GM21529 (cell line): ENCODE measurements around the gene PRMT7.

ENCODE experiments used
- ATAC-seq: cut with Tn5 transposase; IDR thresholded peaks from one replicate; pipeline ENCODE4 v1.9.1; 2021; ENCODE audit not compliant: unreplicated experiment

The PRMT7 gene

DNA sequence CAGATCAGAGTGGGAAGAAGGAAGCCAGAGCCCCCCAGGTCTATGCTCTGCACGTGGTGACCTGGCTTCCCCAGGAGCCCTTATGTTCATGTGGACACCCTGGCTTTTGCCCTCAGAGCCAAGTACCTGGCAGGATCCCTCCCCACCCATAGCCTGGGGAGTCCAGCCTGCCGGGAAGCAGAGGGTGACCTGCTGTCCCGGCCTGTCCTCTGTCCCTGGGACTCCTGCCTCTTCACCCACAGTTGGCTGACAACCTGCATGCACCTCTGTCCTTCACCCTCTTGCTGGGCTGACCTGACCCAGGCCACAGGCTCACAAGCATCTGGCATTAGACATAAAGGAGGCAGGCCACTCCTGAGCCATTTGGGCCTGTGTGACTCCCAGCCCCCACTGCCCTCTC is 77.3 kb downstream of the PRMT7 start:
- ATAC-seq = no peak

DNA sequence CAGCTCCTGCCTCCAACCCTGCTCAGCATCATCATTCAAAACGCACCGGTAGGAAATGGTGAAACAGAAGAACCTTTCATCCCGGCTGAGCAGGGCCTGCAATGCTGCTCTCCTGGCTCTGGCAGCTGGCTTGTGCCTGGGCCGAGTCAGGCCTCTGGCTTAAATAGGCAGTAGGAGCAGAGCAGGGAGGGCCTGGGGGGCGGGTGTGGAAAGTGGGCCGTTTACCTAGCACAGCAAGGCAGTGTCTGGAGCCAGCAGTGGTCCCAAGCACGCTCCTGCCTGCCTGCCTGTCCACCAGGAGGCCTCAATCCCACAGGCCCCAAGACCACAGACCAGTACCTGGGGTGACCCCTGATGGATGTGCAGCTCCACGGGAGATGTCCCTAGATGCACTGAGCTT is 78.2 kb downstream of the PRMT7 start:
- no peak for ATAC-seq

DNA sequence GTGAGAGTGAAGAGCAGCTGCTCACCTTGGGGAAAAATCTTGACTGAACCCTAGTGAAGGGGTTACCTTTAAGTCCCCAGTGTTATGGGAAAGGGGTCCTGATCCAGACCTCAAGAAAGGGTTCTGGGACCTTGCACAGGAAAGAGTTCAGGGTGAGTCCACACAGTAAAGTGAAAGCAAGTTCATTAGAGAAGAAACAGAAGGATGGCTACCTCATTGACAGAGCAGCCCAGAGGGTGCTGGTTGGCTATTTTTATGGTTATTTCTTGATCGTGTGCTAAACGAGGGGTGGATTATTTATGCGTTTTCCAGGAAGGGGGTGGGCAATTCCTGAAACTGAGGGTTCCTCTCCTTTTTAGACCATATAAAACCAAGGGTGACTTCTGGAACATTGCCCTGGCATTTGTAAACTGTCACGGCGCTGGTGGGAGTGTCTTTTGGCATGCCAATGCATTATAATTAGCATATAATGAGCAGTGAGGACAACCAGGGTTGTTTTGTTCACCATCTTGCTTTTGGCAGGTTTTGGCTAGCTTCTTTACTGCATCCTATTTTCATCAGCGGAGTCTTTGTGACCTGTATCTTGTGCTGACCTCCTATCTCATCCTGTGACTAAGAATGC is 79.0 kb downstream of the PRMT7 start:
- ATAC-seq = no peak

DNA sequence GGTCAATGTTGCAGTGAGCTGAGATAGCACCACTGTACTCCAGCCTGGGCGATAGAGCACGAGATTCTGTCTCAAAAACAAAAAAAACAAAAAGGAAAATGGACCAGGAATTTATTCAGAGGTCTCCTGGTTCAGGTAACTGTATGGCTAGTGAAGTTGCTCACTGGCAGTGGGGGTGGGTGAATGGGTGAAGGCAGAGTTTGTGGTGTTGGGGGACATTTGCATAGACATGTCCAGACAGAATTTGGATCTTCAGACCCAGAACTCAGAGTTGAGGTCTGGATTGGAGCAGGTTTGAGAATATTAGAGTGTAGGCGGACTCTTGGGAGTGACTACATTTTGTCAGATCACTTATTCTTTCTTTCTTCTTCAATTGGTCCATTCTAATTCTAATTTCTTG is 82.5 kb downstream of the PRMT7 start:
- no peak for ATAC-seq

DNA sequence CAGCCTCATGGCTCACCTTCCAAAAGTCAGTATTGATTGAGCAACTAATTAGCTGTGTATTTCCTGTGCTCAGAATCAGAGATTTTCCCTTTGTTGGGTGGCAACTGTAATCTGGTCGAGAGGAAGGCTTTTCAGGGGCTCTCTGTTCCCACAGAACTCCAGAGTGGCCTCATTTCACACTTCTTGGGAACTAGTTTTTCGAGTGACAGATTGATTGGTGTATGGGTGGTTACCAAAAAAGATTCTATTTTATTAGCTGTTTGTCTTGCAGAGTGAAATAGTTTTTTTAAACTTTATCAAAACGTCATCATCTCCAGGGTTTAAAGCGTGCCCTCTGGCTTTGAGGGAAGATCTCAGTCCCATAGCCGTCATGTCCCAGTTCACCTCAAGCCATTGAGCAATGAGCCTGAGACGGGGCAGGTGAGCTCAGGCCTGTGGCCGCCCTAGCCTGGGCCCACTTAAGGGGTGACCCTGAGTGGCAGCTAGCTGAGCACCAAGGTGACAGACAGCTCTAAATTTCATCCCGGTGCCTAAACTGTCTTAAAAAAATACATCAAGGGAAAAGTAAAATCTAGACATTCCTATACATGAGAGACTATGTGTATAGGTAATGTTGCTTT is 84.5 kb downstream of the PRMT7 start:
- no peak for ATAC-seq

- no peak for ATAC-seq
These were observed 85.0 kb downstream of the PRMT7 start for GRCh38 chr16:68395815-68396214.

DNA sequence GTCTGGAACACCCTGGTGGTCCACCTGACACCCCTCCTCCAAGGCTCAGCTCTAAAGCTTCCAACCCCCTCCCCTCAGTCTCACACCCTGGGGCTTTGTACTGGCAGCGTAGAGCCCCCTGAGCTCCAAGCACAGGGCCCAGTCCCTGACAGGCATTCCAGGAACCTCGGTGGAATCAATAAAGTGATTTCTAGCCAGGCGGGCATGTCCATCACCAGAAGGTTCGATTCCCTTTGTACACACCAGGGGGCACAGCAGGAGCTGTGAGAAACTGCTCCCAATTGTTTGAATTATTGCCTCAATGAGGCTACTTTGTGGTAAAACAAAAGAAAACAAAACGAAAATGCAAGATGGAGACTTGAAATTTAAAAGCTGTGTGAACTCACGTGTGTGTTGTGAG is 85.7 kb downstream of the PRMT7 start:
- ATAC-seq = no peak

- ATAC-seq = no peak
These were observed 86.9 kb downstream of the PRMT7 start for GRCh38 chr16:68397710-68398201.

DNA sequence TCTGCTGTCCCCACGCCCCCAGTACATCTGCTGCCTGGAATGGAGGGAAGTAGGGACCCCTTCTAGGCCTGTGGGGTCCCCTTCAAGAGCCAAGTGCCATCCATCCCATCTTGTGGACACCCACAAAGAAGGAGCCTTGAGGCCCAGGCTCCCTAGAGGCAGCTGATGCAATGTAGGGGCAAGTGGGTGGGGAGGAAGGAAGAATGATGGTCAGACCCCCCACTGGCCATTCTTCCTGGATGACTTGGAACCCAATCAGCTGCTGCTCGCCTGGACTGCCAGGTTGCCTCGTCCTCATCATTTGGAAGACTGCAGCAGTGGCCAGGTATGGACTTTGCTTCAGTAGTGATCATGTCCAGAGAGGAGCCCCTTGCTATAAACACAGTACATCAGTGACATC is 88.6 kb downstream of the PRMT7 start:
- ATAC-seq = no peak

DNA sequence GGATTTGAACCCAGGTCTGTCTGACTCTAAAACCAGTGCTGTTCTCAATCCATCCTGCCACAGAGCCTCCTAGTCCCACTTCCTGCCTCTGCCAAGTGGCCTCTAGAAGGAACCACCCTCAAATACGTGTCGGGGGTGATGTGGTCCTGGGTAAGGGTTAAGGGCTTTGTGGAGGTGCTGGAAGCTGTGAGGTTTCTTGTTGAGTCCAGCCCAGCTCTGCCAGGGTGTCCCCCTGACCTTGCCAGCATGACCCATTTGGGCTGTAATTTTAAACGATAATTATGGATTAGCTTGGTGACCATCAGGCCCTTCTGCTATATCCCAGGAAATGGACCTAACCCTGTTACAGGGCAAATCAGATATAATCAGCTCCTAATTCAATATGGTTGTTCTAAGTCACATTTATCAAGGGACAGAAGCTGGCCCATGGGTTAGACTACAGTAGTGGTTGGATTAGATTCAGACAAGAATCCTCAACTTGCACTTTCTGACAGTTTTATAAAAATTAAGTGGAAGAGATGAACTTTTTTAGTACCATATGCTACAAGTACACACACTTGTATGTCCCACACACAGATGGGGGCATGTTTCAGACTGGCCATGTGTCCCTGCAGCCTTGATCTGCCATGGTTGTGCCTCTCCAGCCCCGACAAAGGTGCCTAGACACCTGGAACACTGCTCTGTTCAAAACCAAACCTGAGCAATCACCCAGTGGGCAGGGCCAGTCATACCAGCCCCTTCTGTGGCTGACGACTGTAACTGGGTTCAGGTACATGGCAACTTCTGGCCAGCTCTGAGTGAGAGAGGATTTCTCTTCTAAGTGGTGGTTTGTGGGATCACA is 89.5 kb downstream of the PRMT7 start:
- ATAC-seq = no peak

GRCh38 chr16:68400924-68401460 is 90.2 kb downstream of the PRMT7 start:
- no peak for ATAC-seq

GRCh38 chr16:68401871-68402747 is 91.3 kb downstream of the PRMT7 start:
- no peak for ATAC-seq

DNA sequence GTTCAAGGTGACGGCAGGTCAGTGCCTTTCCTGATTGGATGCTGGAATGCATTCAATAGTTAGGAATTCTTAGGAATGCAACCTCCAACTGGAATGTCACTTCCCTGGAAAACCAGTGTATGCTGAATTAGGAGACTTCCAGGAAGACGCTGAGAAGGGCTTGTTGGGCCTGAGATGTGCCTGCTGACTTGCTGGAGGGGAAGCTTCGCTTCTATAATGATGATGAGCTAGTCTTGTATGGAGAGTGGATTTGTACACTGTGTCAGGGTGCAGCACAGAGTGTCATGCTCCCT is 91.9 kb downstream of the PRMT7 start:
- ATAC-seq = no peak

DNA sequence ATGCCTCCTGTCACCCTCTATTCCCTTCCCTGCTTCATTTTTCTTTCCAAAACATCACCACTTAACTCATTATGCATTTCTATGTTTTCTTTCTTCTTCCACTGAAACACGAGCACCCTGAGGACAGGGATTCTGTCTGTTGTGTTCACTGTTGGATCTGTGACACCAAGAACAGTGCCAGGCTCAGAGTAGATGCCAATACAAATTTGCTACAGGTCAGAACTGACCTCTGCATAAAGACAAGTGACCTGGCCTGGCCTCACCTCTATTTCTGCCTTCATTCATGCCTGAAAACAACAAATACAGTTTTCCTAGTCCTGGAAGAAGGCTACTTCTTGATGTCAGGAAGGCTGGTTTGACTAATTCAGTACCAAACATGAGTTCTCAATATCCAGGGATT is 92.4 kb downstream of the PRMT7 start:
- ATAC-seq = no peak

- ATAC-seq = no peak
These were observed 92.9 kb downstream of the PRMT7 start for GRCh38 chr16:68403704-68404103.

DNA sequence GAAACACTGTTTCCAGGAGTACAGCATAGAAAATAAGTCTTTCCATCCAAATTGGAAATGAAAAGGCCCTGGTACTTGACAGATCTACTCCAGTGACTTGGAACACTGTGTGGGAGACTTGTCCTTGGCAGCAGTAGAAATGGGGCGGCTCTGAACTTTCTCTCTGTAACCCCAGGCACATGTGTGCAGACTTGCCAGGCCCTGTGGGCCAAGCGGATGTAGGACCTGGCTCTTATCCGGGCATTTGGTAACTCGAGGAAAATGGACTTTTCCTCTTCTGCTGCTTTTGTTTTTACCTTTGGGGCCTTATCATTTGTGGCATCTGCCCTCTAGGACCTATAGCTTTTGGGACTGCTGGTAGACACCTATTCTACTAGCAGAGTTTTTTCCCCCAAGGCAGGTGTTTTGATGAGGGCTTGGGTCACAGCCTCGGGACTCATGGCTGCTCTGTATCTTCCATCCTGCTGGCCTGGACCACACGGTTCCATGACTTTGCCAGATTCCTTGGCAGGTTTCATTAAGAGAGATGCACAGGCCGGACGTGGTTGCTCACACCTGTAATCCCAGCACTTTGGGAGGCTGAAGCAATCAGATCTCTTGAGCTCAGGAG is 94.0 kb downstream of the PRMT7 start:
- ATAC-seq = no peak

DNA sequence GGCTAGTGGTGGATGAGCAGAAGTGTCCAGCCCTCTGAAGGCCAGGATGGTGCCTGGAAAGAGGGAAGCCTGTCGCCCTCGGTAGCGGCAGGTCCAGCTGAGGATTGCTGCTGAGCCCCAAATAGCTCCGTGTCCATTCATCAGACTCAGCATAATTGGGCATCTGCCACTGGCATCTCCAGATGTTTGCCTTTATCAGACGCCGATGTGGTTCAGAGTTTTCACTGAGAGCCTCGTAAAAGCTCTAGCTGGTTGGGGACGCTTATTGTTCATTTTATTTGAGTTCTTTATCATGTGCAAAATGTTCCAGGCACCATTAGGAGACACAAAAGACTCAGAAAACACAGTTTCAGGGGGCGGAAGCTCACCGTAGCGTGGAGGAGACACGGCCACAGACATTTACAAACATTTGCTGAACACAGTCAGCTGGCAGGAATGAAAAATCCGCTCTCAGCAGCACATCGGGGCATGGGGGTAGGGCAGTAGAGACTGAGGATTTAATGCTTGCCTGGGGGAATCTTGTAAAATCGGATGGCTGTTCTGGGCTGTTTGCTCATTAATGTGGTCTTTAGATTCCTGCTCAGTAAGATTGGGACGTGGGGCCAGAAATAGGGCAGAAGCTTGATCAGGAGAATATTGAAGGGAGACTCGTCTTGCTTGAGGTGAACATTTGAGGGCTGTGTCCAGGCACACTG is 95.8 kb downstream of the PRMT7 start:
- no peak for ATAC-seq
